HG03175 (cell line): ENCODE measurements around the gene LGALS8.
"Not testable (repeated sequence)": the region's sequence is repeated elsewhere in the genome, so short reads cannot be mapped to it uniquely, and the experiment has no call there.

ENCODE experiments used
- ATAC-seq: cut with Tn5 transposase; IDR thresholded peaks from one replicate; pipeline ENCODE4 v1.9.1; 2021; ENCODE audit warnings: mild to moderate bottlenecking, moderate library complexity; ENCODE audit not compliant: unreplicated experiment

The LGALS8 gene

DNA sequence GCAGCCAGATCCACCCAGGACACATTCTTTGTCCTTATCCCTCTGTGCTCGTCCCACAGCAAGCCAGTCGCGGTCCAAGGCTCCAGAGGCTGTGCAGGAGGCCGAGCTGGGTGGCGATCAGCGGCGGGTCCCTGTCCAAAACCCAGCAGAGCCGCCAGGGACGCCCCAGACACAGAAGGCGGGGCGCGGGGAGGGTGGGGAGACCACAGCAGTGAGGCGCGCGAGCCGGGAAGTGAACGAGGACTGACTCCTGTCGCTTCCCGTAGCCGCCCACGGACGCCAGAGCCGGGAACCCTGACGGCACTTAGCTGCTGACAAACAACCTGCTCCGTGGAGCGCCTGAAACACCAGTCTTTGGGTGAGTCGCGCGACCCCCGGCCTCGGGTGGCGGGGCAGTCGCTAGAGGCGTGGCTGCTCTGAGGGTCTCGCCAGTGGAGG, at the start of gene LGALS8:
Gene LGALS8 (plus strand): TSS at position 279 of the 438 bp plus-strand sequence. CDS start 2,089 bp downstream, outside the sequence.
- ATAC-seq: peak; percentile 55

DNA sequence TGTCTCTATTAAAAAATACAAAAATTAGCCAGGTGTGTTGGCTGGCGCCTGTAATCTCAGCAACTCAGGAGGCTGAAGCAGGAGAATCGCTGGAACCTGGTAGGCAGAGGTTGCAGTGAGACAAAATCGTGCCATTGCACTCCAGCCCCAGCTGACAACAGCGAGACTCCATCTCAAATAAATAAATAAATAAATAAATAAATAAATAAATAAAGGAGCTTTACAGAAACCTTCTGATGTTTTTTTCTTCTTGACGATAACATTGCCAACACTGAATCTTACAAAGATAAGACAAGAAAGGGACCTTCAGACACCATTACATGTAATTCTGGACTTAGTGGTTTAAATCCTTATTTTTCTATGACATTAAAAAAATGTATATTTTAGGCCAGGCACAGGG, 47.8 kb upstream of the LGALS8 start:
- no peak for ATAC-seq

DNA sequence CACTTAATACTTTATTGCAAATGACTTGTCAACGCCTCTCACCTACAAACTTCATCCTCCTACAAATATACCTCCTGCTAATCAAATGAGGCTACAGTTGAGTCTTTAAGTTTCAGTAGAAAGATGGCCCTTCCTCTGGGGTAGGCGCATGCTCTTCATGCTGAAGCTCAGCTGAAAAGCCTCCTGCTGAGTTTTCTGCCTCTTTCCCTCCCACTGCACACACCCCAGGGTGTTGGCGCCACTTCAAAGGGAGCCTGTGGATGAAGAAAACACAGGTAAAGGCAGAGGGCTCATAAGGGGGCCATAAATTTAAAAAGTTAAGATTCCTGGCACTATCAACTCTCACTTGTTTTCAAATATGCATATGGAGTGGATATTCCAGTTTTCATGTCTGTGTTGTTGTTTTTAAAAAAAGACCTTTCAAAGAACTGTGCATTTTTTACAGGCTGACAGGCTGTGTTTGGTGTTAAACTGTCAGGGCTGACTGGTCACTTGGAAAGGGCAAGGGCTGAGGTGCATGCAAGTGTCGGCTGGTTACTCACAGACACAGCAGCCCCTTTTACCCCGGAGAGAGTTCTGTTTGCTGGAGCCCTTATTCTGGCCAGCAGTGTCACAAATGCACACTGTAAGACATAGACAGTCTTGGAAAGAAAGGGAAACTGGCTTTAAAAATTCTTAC, 42.9 kb upstream of the LGALS8 start:
- no peak for ATAC-seq

DNA sequence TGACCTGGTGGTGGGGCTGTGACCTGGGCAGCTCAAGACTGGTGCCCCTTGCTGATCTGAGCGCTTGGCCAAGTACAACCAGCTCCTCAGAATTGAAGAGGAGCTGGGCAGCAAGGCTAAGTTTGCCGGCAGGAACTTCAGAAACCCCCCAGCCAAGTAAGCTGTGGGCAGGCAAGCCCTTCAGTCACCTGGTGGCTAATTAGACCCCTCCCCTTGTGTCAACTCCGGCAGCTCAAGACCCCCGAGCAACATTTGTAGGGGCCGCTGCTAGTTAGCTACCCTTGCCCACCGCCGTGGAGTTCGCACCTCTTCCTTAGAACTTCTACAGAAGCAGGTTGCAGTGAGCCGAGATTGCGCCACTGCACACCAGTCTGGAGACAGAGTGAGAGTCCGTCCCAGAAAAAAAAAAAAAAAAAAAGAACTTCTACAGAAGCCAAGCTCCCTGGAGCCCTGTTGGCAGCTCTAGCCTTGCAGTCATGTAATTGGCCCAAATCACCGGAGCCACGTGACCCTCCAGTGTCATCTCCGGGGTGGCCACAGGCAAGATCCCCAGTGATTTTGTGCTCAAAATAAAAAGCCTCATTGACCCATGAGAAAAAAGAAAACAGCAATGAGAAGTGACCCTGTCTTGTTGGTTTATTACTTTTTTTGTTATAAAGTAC, 39.3 kb upstream of the LGALS8 start:
- no peak for ATAC-seq

DNA sequence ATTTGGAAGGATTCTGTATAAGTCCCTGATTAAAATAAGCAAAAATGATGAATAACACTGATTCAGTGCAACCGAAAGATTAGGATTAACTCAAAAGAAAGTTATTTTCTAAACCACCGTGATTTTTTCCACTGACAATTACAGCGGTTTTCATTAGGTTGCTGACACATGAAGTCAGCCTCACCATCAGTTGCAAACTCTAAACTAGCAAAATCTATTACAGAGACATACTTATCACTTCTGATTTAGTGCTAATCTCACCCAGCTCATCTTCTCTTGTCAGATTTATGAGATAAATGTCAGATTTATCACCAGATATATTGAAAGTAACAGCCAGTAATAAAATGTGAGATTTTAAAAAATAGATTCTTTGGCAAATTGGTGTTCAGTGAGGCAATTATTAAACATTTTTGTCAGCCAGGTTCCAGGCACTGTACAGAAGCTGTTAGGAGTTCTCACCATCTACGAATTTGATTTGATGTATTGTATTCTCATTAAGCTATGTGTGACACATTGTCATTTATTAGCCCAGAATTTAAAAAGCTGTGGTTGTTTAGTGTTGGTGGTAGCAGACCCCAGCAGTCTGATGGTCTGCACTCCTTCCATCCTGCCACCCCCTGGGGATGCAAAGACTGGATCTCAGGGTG, 37.3 kb upstream of the LGALS8 start:
- no peak for ATAC-seq

DNA sequence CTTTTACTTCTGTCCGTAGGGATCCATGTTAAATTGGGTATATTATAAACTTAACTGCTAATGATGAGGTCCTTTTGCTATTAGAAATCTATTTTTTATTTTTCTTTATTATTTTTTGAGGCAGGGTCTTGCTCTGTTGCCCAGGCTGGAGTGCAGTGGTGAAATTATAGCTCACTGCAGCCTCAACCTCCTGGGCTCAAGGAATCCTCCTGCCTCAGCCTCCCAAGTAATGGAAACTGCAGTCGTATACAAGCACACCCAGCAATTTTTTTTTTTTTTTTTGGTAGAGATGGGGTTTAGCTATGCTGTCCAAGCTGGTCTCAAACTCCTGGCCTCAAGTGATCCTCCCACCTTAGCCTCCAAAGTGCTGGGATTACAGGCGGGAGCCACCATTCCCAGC, 34.6 kb upstream of the LGALS8 start:
- not testable (repeated sequence) for ATAC-seq

DNA sequence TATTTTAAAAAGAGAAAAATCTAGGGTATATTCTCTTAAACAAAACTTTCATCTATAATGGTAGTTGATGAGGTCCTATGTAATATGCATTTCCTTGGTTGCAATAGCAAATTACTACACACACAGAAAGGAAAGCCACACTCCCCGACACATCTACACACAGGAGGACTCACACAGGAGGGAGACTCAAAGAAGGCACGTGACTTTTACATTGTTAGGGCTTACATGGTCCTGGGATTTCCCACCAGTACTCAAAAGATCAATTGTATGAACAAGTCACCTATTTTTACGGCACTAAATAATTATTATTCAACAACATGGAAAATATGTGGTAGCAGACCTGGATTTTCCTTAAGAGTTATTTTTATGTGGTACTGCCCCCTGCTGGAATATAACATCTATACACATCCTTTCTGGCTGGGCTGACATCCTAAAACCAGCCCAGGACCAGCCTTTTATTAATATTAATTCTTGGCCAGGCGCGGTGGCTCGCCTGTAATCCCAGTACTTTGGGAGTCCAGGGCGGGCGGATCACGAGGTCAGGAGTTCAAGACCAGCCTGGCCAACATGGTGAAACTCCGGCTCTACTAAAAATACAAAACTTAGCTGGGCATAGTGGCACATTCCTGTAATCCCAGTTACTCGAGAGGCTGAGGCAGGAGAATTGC, 33.9 kb upstream of the LGALS8 start:
- no peak for ATAC-seq

DNA sequence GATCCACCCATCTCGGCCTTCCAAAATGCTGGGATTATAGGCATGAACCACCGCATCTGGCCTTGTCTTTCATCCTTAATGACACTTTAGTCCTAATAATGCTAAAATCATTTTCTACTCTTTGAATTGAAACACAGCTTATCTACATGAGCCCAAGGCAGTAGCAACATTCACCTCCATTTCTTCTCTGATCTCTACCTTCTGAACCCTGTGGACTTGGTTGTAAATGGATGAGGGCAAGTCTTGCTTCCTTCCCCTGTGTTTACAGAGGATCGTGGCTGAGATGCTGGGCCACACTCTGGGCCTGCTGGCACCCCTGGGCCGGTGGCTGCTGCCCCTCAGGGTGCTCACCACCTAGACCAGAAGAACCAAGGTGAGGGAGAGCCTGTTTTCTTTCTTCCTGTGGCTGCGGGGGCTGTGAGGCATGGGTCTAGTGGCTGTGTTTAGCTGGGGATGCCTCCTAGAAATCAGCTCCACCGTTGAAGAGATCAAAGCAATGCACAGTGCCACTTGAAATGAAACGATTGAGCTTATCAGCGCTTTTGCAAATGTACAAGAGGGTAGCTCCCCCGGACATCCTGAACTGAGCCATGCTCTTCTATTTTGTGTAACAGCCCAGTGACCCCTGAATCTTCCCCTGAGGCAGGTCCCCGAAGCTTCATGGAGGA, 32.2 kb upstream of the LGALS8 start:
- ATAC-seq: no peak

DNA sequence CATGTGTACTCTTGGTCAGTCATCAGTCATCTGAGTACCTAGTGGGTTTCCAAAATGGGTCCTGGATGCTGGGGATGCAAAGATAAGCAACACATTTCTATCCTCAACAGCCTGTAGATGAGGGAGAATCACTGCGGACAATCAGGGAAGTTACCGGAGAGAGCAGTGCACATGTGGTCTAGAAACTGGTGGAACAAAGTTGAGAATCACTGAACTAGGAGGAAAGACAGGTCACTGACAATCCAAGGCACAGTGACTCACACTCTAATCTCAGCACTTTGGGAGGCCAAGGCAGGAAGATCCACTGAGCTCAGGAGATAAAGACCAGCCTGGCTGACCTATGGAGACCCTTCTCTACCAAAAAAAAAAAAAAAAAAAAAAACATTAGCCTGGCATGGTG, 31.4 kb upstream of the LGALS8 start:
- no peak for ATAC-seq

DNA sequence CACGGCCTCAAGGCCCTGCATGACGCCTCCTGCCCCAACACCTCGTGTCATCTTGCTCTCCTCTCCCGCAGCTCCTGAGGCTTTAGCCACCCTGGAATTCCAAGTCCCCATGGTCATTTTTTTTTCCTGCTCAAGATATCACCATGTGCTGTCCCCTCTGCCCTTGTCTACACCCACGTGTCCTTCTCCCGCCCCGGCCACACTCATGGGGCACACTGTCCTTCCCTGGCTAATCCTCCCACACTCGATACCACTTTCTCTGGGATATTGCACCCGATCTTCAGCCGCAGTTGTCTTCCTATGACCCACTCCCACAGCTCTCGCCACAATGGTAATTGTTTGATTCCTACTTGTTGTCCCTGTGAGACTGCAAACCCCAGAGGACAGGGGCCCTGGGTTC, 29.7 kb upstream of the LGALS8 start:
- no peak for ATAC-seq

DNA sequence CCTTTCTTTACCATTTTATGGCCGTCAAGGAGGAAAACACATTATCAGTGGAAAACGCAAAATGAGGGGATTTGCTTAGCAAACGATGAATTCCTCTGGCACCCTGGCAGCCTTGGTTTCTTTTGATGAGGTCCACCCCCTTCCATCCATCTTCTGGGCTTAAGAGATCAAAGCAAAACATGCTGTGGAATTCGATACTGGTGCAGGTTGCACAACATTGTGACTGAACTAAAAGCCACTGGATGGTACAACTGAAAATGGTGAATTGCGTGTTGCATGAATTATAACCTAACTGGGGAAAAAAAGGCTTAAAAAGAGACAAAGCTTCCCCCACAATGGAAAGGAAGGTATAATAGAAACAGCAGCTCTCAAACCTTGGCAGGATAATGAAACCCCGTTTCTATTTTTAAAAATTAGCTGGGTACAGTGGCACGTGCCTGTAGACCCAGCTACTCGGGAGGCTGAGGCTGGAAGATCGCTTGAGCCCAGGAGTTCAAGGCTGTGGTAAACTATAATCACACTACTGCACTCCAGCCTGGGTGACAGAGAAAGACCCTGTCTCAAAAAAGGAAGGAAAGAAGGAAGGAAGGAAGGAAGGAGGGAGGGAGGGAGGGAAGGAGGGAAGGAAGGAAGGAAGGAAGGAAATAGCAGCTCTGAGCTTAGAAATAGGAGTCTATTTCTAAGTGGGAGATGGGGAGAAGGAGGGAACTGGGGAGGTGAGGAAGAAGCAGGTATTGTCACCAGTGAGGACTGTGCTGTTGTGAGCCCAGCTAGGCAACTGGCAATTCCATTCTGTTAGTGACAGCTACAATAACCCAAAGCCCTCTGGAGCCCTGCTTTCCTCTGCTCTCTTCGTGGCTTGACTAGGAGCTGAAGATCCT, 29.0 kb upstream of the LGALS8 start:
- no peak for ATAC-seq

DNA sequence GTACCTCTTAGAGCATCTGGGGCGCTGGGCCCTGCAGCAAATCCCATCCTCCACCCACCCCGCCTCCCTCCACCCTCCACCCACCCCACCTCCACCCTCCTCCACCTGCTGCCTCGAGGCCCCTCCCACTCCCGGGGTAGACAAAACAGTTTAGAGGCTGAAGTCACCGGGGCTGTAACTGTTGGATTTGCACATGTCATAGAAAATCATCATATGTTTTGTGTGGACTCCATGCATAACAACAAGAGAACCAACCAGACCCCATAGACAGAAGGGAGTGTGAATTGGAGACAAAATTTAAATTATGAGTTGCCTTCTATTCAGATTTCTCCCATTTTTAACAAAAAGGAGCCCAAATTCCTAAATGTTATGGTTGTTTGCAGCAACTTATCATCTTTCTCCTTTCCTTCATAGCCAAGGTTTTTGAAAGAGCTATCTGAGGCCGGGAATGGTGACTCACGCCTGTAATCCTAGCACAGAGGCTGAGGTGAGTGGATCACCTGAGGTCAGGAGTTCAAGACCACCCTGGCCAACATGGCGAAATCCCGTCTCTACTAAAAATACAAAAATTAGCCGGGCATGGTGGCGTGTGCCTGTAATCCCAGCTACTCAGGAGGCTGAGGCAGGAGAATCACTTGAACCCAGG, 28.2 kb upstream of the LGALS8 start:
- no peak for ATAC-seq

DNA sequence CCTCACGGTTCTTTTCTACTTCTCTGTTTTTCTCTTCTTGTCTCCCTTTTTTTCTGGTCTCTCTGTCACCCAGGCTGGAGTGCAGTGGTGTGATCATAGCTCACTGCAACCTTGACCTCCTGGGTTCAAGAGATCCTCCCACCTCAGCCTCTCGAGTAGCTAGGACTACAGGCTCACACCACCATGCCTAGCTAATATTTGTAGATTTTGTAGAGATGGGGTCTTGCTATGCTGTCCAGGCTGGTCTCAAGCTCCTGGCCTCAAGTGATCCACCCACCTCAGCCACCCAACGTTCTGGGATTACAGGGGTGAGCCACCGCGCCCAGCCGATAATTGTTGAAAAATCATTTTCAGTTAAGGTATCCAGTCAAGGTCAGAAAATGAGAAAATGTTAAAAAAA, 25.9 kb upstream of the LGALS8 start:
- no peak for ATAC-seq

DNA sequence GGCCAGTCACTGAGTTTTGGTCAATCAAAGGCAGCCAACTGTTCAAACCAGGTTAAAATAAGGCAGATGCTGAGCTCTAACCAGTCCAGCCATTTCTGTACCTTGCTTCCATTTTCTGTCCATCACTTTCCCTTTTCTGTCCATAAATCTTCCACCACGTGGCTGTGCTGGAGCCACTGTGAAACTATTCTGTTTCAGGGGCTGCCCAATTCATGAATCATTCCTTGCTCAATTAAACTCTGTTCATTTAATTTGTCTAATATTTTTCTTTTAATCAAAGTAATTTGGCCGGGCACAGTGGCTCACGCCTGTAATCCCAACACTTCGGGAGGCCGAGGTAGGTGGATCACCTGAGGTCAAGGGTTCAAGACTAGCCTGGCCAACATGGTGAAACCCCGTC, 22.7 kb upstream of the LGALS8 start:
- ATAC-seq: no peak

DNA sequence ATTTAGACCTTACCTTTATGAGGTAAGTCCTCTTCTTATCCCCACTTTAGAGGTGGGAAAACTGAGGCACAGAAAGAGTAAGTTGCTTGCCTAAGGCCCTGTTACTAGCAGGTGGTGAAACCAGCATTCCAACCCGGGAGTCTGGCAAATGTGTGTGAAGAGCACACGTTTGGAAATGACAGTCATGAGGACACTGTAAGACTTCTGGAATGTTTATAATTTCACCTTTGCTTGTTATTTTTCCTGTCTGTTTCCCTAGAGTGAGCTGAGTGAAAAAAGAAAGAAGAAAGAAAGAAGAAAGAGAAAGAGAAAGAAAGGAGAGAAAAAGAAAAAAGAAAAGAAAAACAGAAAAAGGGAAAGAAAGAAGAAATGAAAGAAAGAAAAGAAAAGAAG, 21.2 kb upstream of the LGALS8 start:
- ATAC-seq: no peak

DNA sequence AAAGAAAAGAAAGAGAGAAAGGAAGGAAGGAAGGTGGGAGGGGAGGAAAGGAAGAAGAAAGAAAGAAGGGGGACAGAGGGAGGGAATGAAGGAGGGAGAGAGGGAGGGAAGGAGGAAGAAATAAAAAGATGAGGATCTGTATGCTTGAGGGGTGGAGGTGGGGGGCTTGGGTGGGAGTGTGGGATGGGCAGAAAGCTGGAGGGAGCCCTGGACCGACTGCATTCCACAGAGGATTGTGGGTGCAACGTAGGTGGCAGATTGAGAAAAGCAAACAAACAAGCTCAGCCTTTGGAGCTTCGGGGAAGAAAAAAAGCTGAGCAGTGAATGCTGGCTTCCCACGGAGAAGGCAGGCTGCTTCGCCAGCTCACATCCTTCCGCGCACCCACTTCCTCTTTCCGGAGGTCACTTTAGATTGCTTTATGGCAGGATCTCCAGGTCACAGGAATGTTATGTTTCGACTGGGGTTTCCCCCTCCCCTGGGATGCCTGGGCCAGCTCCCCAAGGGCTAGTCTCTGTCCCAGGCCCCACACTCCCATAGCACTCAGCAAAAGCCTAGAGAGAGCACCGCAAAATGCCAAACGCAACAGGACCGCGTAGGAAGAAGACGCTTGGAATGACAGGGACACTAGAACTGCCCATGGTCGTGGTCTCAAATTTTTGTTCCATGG, 20.7 kb upstream of the LGALS8 start:
- no peak for ATAC-seq

DNA sequence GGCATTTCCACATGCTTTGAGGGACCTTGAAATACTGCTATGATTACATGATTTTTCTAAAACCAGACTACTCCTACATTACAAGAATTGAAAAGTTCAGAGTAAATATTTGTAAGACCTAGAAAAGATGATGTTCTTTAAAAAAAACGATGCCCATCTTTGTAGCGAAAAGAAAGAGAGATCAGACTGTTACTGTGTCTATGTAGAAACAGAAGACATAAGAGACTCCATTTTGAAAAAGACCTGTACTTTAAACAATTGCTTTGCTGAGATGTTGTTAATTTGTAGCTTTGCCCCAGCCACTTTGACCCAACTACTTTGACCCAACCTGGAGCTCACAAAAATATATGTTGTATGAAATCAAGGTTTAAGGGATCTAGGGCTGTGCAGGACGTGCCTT, 19.4 kb upstream of the LGALS8 start:
- ATAC-seq: not testable (repeated sequence)

DNA sequence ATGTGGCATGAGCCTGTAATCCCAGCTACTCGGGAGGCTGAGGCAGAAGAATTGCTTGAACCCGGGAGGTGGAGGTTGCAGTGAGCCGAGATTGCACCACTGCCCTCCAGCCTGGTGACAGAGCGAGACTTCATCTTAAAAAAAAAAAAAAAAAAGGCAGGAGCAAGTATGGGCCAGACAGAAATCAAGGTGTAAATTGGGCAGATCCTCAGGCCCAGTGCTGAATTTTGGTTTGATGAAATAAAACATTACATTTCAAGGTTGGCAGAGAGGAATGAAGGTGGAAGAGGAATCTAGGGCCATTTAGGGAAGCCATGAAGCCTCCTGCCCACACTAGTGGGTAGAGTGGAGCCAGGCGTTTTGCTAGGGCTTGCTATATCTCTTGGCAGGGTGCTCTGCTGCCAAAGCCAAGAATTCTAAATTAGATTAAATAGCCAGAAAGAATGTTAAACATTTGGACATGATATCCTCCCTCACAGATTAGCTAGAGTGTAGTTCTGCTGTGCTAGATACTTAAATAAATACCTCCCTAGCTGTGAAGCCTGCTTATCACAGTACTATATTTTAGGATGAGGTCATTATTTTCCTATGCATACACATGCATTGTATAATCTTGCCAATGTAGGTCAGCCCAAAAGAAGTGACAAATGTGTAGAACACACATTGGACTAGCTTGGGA, 16.6 kb upstream of the LGALS8 start:
- ATAC-seq: no peak
